A549 (cell line): ENCODE measurements around the gene MANEAL. TPM values are rescaled to one million over a fixed set of nuclear protein-coding genes. Genes with fewer than 3 reads are reported as not detected.

Experiments used
- ATAC-seq, 2 experiments: fragments of 200-7000 bp in 1 of 2; fragments of >200 bp in 1 of 2; cut with Nextera tagmentation in 1 of 2; cut with Tn5 transposase in 1 of 2; 3 replicates each; pipeline versions ENCODE4 v1.8.0 to v1.9.1; 2018 to 2020; ENCODE audit warnings: mild to moderate bottlenecking in 1 of 2, moderate library complexity in 1 of 2
- CTCF ChIA-PET: fragments of 300-600 bp; sonication (Branson Sonifier 250); formaldehyde crosslinking; extraction: SDS; loops from one replicate; lab custom pipeline; 2021; ENCODE audit warnings: antibody characterized with exemption, inconsistent platforms; lab: Yijun Ruan, JAX
- POLR2A ChIA-PET: fragments of 350-600 bp; formaldehyde crosslinking; extraction: SDS; loops from one replicate; lab custom pipeline; 2021; ENCODE audit warnings: antibody characterized with exemption, inconsistent platforms; lab: Yijun Ruan, JAX
- DNase-seq, 2 experiments: peaks; one replicate each; pipeline versions ENCODE4 v3.0.0 to v3.0.0-alpha.2; 2011 to 2016; ENCODE audit warnings: low read depth in 1 of 2, low spot score in 1 of 2
- FAIRE-seq: peaks from 2 replicates; lab custom pipeline; 2011; peaks lifted over from hg19 to GRCh38; lab: Jason Lieb, UNC
- H3K27ac ChIP-seq, 2 experiments: fragments of >200 bp; sonication (Bioruptor Twin); formaldehyde crosslinking; 3 replicates each; pipeline ENCODE4 v1.5.1; 2016 to 2017
- H3K4me1 ChIP-seq: fragments of >200 bp; sonication (Bioruptor Twin); formaldehyde crosslinking; 3 replicates; pipeline ENCODE4 v1.6.1; 2016
- H3K4me2 ChIP-seq: fragments of >200 bp; sonication (Bioruptor Twin); formaldehyde crosslinking; 3 replicates; pipeline ENCODE4 v1.6.1; 2016
- H3K4me3 ChIP-seq: fragments of >200 bp; sonication (Bioruptor Twin); formaldehyde crosslinking; 3 replicates; pipeline ENCODE4 v1.5.1; 2016
- H3K9me3 ChIP-seq: fragments of >200 bp; sonication (Bioruptor Twin); formaldehyde crosslinking; 3 replicates; pipeline ENCODE4 v1.6.1; 2016
- ATOH8 ChIP-seq: fragments of 250-450 bp; sonication (Bioruptor Pico); IDR thresholded peaks from 2 replicates; pipeline ENCODE4 v1.5.0; 2020; ENCODE audit warnings: low read depth, mild to moderate bottlenecking, moderate library complexity
- BCL3 ChIP-seq: fragments of >200 bp; sonication (Bioruptor Twin); formaldehyde crosslinking; IDR thresholded peaks from 3 replicates; pipeline ENCODE4 v1.6.1; 2016
- BHLHE40 ChIP-seq: IDR thresholded peaks from 2 replicates; pipeline ENCODE4 v1.6.1; 2012; ENCODE audit warnings: low read depth, low read length, inconsistent platforms
- CEBPB ChIP-seq, 2 experiments: fragments of >200 bp in 1 of 2; sonication (Bioruptor Twin) in 1 of 2; formaldehyde crosslinking in 1 of 2; IDR thresholded peaks; 2 replicates each; pipeline ENCODE4 v1.6.1; 2012 to 2016
- EHMT2 ChIP-seq: fragments of 200-600 bp; sonication (generic); IDR thresholded peaks from 2 replicates; pipeline ENCODE4 v1.6.1; 2016; ENCODE audit warnings: antibody characterized with exemption, low read depth, mild to moderate bottlenecking, moderate library complexity
- FOSL2 ChIP-seq, 2 experiments: fragments of 450-650 bp in 1 of 2; fragments of >200 bp in 1 of 2; sonication (Bioruptor Twin) in 1 of 2; formaldehyde crosslinking; IDR thresholded peaks; 2 replicates each; pipeline versions ENCODE4 v1.5.0 to v1.6.1; 2016 to 2020; ENCODE audit warnings: mild to moderate bottlenecking in 1 of 2, moderate library complexity in 1 of 2
- HES2 ChIP-seq: fragments of >200 bp; sonication (Bioruptor Twin); formaldehyde crosslinking; IDR thresholded peaks from 2 replicates; pipeline ENCODE4 v1.6.1; 2016
- HOXB13 ChIP-seq: fragments of 250-450 bp; sonication (Bioruptor Pico); IDR thresholded peaks from 2 replicates; pipeline ENCODE4 v1.5.0; 2020; ENCODE audit warnings: low read depth, mild to moderate bottlenecking, moderate library complexity
- HOXB5 ChIP-seq: fragments of 250-450 bp; sonication (Bioruptor Pico); IDR thresholded peaks from 2 replicates; pipeline ENCODE4 v1.5.0; 2020; ENCODE audit warnings: mild to moderate bottlenecking, moderate library complexity
- JUNB ChIP-seq: fragments of >200 bp; sonication (Bioruptor Twin); formaldehyde crosslinking; IDR thresholded peaks from 2 replicates; pipeline ENCODE4 v1.6.1; 2016
- KDM5A ChIP-seq: fragments of 200-600 bp; sonication (generic); IDR thresholded peaks from 2 replicates; pipeline ENCODE4 v1.6.1; 2016; ENCODE audit warnings: antibody characterized with exemption, mild to moderate bottlenecking
- PHF8 ChIP-seq: fragments of 200-600 bp; sonication (generic); IDR thresholded peaks from 2 replicates; pipeline ENCODE4 v1.6.1; 2016; ENCODE audit warnings: low read depth, mild to moderate bottlenecking, antibody characterized with exemption, moderate library complexity, borderline replicate concordance
- POLR2A ChIP-seq: IDR thresholded peaks from 2 replicates; pipeline ENCODE4 v1.6.1; 2012; ENCODE audit warnings: mild to moderate bottlenecking, low read length
- POLR2AphosphoS2 ChIP-seq: conservative IDR thresholded peaks from 2 replicates; pipeline ENCODE4 v1.6.1; 2012; ENCODE audit warnings: low read length, improper control_type of control experiment, inconsistent platforms
- RARB ChIP-seq: fragments of 250-450 bp; sonication (Bioruptor Pico); IDR thresholded peaks from 2 replicates; pipeline ENCODE4 v1.8.0; 2021; ENCODE audit warnings: mild to moderate bottlenecking, moderate library complexity
- RCOR1 ChIP-seq: fragments of 150-350 bp; IDR thresholded peaks from 2 replicates; pipeline ENCODE4 v1.6.1; 2014; ENCODE audit warnings: antibody characterized with exemption, low read length, low read depth
- TP53 ChIP-seq: fragments of 250-450 bp; sonication (Bioruptor Pico); IDR thresholded peaks from 2 replicates; pipeline ENCODE4 v1.5.0; 2021; ENCODE audit warnings: mild to moderate bottlenecking, moderate library complexity
- ZNF302 ChIP-seq: fragments of 250-450 bp; sonication (Bioruptor Pico); IDR thresholded peaks from 2 replicates; pipeline ENCODE4 v1.9.0; 2021; ENCODE audit warnings: inconsistent platforms, mild to moderate bottlenecking, moderate library complexity
- WGBS: methylation state at CpG from one replicate; pipeline ENCODE4 v1.1.6; 2017; ENCODE audit errors: missing lambda C conversion rate; 5-methylcytosine and 5-hydroxymethylcytosine counted together
- polyA plus RNA-seq, 4 experiments: library from polyadenylated mRNA; depleted of rRNA in 3 of 4; stranded (reverse); fragments of >200 nt; fragmentation: RNase III in 1 of 4; extraction: RNeasy Plus Mini Kit Qiagen cat#74134 plus additional on column Dnase treatment in 1 of 4; gene quantifications; 2 replicates in 3 of 4; 3 replicates in 1 of 4; pipeline ENCODE4 v1.2.3, GENCODE V29; 2011 to 2017

The MANEAL gene
- polyA plus RNA-seq, 2 of the 4 experiments (the other 2 are of a cell fraction) = 8.9 to 15.5 TPM

GRCh38 chr1:37759451-37759850 lies 34.2 kb upstream of the MANEAL start:
- ChIA-PET CTCF (interaction anchor here (0.9 kb wide), 1 partner anchor 21 kb away, joined by 3 read pairs; no protein-coding TSS in a partner anchor), POLR2A (no interaction called here)
- no peaks in the 10 kb centered on the region for H3K4me1 ChIP-seq
- no peak for FAIRE-seq
- 34% methylated on average over 2 of the region's 2 CpGs for WGBS
- H3K27ac ChIP-seq = no peak overlapping the region
- no peak overlapping the region for H3K4me2 ChIP-seq
- no peak for DNase-seq
- no peak for ATAC-seq
- no peaks in the 10 kb centered on the region for H3K9me3 ChIP-seq
- H3K4me3 ChIP-seq = no peak overlapping the region
- TF ChIP-seq RCOR1 = no peak

- no peaks in the 10 kb centered on the region for H3K4me1 ChIP-seq
- no peak for ATAC-seq
- H3K9me3 ChIP-seq = no peaks in the 10 kb centered on the region
- no peak for TF ChIP-seq PHF8
- TF ChIP-seq RARB = no peak
- TF ChIP-seq TP53 (CRISPR knock-in tag) = no peak
- FAIRE-seq = no peak
- 73% methylated on average over 33 of the region's 68 CpGs for WGBS
- CTCF ChIA-PET = no interaction called here
- POLR2A ChIA-PET = no interaction called here
- no peak overlapping the region for H3K4me2 ChIP-seq
- H3K4me3 ChIP-seq = no peak overlapping the region
- H3K27ac ChIP-seq = no peak overlapping the region
- no peak for DNase-seq
These were observed 32.1 kb upstream of the MANEAL start for GRCh38 chr1:37761416-37762095.

- TF ChIP-seq KDM5A (no peak), BHLHE40 (no peak), ATOH8 (CRISPR knock-in tag) (no peak), RCOR1 (no peak), EHMT2 (no peak), POLR2AphosphoS2 (no peak), FOSL2 (IDR thresholded peaks at IDR 0.05) (no peak), FOSL2 (CRISPR knock-in tag; IDR thresholded peaks at IDR 0.05) (no peak), ZNF302 (CRISPR knock-in tag) (no peak), HES2 (no peak), JUNB (no peak)
- no peak overlapping the region for H3K4me2 ChIP-seq
- WGBS = 0% methylated on average over 2 of the region's 2 CpGs
- H3K9me3 ChIP-seq = no peaks in the 10 kb centered on the region
- DNase-seq = no peak
- no peak overlapping the region for H3K27ac ChIP-seq
- no peak for ATAC-seq
- no peak for FAIRE-seq
- POLR2A ChIA-PET = no interaction called here
- CTCF ChIA-PET = interaction anchor here (1.6 kb wide), 1 partner anchor 8 kb away, joined by 4 read pairs; no protein-coding TSS in a partner anchor
- no peaks in the 10 kb centered on the region for H3K4me1 ChIP-seq
- H3K4me3 ChIP-seq = no peak overlapping the region
These were observed 31.1 kb upstream of the MANEAL start for GRCh38 chr1:37762516-37762915.

GRCh38 chr1:37763791-37764413 lies 29.7 kb upstream of the MANEAL start:
- DNase-seq (no peak), ATAC-seq (no peak), FAIRE-seq (no peak)
- Histone ChIP-seq H3K4me1 (no peaks in the 10 kb centered on the region), H3K4me3 (no peak overlapping the region), H3K27ac (no peak overlapping the region), H3K4me2 (no peak overlapping the region), H3K9me3 (no peaks in the 10 kb centered on the region)
- TF ChIP-seq POLR2AphosphoS2 (no peak), ATOH8 (CRISPR knock-in tag) (no peak), POLR2A (no peak), HOXB5 (no peak), HOXB13 (CRISPR knock-in tag) (no peak), KDM5A (no peak), BCL3 (no peak), EHMT2 (no peak), CEBPB (IDR thresholded peaks at IDR 0.05) (no peak)
- 20% methylated on average over 3 of the region's 25 CpGs for WGBS
- POLR2A ChIA-PET = no interaction called here
- CTCF ChIA-PET = interaction anchor here (1.2 to 1.6 kb wide), 2 partner anchors 9 to 23 kb away, joined by 3 to 4 read pairs; no protein-coding TSS in a partner anchor
